GM18499 (cell line): Measurements from ENCODE around the gene MCM8.
"Not testable (repeated sequence)": the region's sequence is repeated elsewhere in the genome, so short reads cannot be mapped to it uniquely, and the experiment has no call there.

Experiments used
- ATAC-seq: cut with Tn5 transposase; IDR thresholded peaks from one replicate; pipeline ENCODE4 v1.9.1; 2021; ENCODE audit warnings: moderate number of reproducible peaks; ENCODE audit not compliant: insufficient read depth, unreplicated experiment

MCM8 gene

DNA sequence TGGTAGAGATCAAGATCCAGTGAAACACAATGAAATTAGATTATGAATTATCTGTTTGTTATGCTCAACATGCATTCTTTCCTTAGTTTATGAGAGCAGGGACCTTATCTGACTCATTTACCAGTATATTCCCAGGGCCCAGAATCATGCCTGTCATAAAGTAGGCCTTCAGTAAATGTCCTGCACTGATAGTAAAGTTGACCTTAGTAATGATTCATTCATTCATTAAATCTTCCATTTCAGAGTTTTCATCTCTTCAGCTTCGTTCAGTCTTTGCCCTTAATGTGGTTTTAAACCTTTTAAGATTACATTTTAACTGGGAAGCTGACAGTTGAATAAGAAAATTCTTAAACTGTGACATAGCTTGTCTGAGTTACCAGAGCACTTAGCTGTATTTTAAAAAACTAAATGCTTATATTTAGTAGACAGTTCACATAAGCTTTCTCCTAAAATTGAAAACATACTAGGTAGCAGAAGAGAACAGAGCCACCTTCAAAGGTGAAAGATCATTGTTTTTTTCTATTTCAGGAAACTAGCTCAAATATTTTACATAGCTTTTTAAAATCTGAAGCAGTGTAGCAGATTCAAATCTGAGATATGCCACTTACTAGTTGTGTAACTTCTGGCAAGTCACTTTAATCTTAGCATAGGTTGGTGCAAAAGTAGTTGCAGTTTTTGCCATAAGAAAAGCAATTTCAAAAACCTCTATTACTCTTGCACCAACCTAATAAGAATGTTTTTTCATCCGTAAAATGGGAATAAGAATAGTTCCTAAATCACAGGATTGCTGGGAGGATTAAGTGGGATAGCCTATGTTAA lies 41.4 kb downstream of the MCM8 start:
- ATAC-seq, result no peak

- ATAC-seq, result peak; percentile 88
Observed at GRCh38 chr20:5996765-5997164, 46.3 kb downstream of the MCM8 start.

GRCh38 chr20:5999783-6000182 lies 49.3 kb downstream of the MCM8 start:
- no peak for ATAC-seq

GRCh38 chr20:6000871-6001270 lies 50.4 kb downstream of the MCM8 start:
- no peak for ATAC-seq

DNA sequence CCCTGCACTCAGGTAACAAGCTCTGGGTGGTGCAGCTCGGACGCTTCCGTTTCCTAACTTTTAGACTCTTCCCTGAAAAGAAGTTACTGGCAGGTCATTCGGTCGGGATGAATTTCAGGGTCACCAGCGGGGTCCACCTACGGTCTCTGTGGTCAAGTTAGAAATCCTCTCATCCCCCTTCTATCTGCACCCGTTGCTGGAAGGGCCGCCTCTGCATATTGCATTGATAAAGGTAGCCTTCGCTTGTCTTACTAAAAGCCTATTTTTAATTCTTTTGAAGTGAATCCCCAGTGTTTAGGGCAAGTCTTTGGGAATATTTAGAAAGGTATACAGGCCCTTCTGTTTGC lies 56.1 kb downstream of the MCM8 start:
- ATAC-seq, result no peak

DNA sequence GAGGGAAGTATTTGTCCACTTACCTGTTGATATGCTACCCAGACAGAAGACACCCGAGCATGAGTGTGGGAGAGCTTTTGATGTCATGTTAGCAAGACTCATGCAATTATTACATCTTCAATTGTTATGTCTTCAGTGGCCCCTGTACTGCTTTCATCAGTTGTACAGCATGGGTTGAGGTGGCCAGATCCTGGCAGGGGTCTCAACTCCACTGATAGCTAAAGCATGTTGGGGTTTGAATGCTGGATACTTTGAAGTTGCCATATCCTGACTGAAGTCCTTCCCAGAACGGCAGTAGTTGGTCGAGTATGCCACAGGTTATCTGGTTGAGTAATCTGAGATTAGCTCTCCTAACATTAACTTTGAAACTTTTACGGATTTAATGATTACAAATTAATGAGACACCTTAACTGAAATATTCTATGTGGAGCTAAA lies 56.7 kb downstream of the MCM8 start:
- no peak for ATAC-seq

- ATAC-seq, result no peak
Observed at GRCh38 chr20:6007529-6008103, 57.2 kb downstream of the MCM8 start.

- no peak for ATAC-seq
Observed at GRCh38 chr20:6008254-6008653, 57.8 kb downstream of the MCM8 start.

DNA sequence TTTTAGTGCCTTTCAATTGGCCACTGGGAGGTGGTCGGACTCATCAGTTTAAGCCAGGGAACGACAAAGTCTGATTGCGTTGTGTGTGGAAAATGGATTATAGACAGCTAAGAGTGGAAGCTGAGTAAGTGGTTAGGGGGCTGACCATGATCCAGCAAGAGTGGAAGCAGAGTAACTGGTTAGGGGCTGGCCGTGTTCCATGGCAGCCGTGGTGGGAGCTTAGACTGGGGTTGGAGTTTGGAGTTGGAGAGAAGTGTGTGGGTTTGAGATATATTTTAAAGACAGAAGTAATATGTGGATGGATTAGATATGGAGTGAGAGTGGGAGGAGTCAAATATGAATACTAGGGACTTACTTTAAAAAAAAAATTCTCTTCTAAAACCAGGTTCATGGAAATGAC lies 61.7 kb downstream of the MCM8 start:
- no peak for ATAC-seq

DNA sequence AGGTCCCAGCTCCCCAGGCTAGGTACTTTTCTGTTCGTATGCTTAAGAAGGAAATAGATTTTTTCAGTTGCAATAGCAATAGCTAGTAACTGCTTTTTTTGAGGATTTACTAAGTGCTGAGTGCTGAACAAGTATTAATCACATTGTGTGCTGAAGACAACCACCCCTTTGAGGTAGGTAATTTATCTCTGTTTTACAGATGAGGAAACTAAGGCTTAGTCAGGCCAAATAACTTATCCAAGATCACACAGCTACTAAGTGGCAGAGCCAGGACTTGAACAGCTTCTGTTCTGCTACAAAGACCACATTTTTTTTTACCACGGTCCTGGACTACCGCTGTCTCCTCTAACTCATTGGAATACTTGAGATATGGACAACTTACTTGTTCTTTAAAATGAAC lies 63.6 kb downstream of the MCM8 start:
- ATAC-seq, result no peak

GRCh38 chr20:6014957-6015356 lies 64.5 kb downstream of the MCM8 start:
- ATAC-seq, result no peak

DNA sequence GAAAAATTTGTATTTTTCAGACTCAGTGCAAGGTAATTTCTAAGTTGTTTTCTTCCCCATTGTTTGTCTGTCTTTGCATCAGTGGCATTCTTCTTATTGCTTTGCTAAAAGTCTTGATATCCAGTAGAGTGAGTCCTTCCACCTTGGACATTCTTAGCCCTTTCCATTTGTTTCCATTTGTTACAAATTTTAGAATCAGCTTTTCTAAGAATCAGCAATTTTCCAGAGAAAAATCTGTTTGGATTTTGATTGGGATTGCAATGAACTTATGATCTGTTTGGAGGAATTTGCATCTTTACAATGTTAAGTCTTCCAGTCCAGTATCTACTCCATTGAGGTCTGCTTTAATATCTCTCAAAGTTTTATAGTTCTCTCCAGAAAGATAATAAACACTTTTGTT lies 67.0 kb downstream of the MCM8 start:
- no peak for ATAC-seq

DNA sequence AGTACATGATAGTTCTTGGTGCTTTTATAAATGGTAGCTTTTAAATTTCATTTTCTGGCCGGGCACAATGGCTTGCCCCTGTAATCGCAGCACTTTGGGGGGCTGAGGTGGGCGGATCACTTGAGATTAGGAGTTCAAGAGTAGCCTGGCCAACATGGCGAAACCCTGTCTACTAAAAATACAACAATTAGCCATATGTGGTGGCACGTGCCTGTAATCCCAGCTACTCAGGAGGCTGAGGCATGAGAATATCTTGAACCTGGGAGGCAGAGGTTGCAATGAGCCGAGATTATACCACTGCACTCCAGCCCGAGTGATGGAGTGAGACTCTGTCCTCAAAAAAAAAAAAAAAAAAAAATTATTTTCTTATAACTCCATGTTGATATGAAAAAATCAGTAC lies 67.4 kb downstream of the MCM8 start:
- no peak for ATAC-seq

DNA sequence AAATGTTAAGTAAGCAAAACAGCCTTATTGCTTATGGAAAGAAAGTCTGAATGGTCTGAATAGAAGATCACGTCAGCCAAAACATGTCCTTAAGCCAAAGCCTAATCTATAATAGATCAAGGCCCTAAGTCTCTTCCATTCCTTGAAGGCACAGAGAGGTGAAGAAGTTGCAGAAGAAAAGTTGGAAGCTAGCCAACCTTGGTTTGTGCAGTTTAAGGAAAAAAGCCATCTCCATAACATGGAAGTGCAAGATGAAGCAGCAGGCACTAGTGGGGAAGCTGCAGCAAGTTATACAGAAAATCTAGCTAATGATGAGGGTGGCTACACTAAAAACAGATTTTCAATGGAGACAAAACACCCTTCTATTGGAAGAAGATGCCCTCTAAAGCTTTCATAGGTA lies 74.3 kb downstream of the MCM8 start:
- no peak for ATAC-seq

DNA sequence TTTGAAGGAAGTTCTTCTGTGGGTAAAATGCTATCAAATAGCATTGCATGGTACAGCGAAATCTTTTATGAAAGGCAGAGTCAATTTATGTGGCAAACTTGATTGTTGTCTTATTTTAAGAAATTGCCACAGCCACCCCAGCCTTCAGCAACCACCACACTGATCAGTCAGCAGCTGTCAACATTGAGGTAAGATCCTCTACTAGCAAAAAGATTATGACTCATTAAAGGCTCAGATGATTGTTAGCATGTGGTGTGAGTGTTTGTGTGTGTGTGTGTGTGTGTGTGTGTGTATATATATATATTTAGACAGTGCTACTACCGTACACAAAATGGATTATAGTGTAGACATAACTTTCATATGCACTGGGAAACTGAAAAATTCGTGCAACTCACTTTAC lies 75.6 kb downstream of the MCM8 start:
- ATAC-seq, result no peak

GRCh38 chr20:6028818-6029217 lies 78.4 kb downstream of the MCM8 start:
- no peak for ATAC-seq

- ATAC-seq, result no peak
Observed at GRCh38 chr20:6029538-6029937, 79.1 kb downstream of the MCM8 start.

DNA sequence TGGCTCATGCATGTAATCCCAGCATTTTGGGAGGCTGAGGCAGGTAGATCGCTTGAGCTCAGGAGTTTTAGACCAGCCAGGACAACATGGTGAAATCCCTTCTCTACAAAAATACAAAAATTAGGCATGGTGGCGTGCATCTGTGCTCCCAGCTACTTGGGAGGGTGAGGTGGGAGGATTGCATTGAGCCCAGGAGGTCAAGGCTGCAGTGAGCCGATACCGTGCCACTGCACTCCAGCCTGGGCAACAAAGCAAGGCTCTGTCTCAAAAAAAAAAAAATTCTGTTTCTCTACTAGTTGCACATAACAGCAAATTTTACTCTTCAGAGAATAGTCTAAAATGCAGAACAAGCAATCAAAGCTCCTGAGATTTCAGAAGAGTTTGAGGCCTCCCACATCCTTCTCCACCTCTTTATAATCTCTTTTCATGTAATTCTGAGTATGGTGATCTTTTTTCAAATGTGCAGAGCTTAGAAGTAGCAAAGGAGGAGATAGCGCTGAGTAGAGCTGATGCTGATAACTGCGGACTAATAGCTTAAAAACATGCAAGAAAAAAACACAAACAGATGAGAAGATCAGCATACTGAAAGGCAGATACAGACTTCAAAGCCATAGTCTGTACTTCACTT lies 80.1 kb downstream of the MCM8 start:
- no peak for ATAC-seq

- ATAC-seq, result not testable (repeated sequence)
Observed at GRCh38 chr20:6032907-6033306, 82.5 kb downstream of the MCM8 start.

- ATAC-seq, result no peak
Observed at GRCh38 chr20:6034134-6034969, 83.9 kb downstream of the MCM8 start.

- ATAC-seq, result no peak
Observed at GRCh38 chr20:6036213-6036612, 85.8 kb downstream of the MCM8 start.
